ENCODE data around the gene ALG12. TPM values are rescaled to one million over a fixed set of nuclear protein-coding genes. Genes with fewer than 3 reads are reported as not detected.

ALG12 gene
- total and polyA plus RNA-seq, 2 donors (not counting 1 experiment from before 2014, with no cell fraction given), result 15.2 to 16.6 TPM

- peaks cover 31% of the 10 kb centered on the region for H4K20me1 ChIP-seq (ENCODE audit: control insufficient read depth, insufficient read depth, low read length, poor library complexity, severe bottlenecking)
- POLR2A ChIA-PET, result interaction anchor here (1.0 kb wide), 1 partner anchor 88 kb away, joined by 3 read pairs; no protein-coding TSS in a partner anchor
- H3K9ac ChIP-seq (ENCODE audit: low read length), result no peak overlapping the region
- H3K4me2 ChIP-seq (replicated peaks; ENCODE audit: low read depth, low read length, poor library complexity, severe bottlenecking), result no peak overlapping the region
- peaks cover 55% of the 10 kb centered on the region for H3K79me2 ChIP-seq (ENCODE audit: control insufficient read depth, insufficient read depth, low read length)
- intact Hi-C loops (cut with micrococcal nuclease), result no loop called here
- H3K27ac ChIP-seq (ENCODE audit: low read length in 2 of 2), result no peak overlapping the region
- H3K4me1 ChIP-seq (ENCODE audit: control insufficient read depth in 2 of 2, insufficient read depth in 2 of 2, low read length in 2 of 2), result peaks cover 16 to 18% of the 10 kb centered on the region in 2 donors
- 95% methylated on average over 8 of the region's 12 CpGs for WGBS (ENCODE audit: insufficient coverage)
- peaks cover 0 to 27% of the 10 kb centered on the region in 2 experiments for H3K36me3 ChIP-seq (replicated peaks in 1 of 2; ENCODE audit: control extremely low read depth in 1 of 2, control insufficient read depth in 1 of 2, extremely low read depth in 1 of 2, insufficient read depth in 2 of 2, low read length in 1 of 2)
- TF ChIP-seq EZH2 (IDR thresholded peaks at IDR 0.05; ENCODE audit: borderline replicate concordance, insufficient read depth, low read depth, low read length, poor library complexity, severe bottlenecking) (no peak), CTCF (IDR thresholded peaks at IDR 0.05) (no peak)
- no peaks in the 10 kb centered on the region for H3K9me3 Mint-ChIP-seq (ENCODE audit: insufficient read depth)
- no peak overlapping the region for H2AFZ ChIP-seq (ENCODE audit: insufficient read depth, low read depth, low read length, poor library complexity, severe bottlenecking)
- DNase-seq (no peak), ATAC-seq (ENCODE audit: low read depth) (no peak)
- H3K4me3 ChIP-seq (ENCODE audit: control extremely low read depth in 1 of 5, extremely low read depth in 1 of 5, insufficient read depth in 1 of 5, low read depth in 2 of 5, low read length in 4 of 5), result no peak overlapping the region
- H3K4me3 Mint-ChIP-seq, result no peak overlapping the region
- peaks cover 7% of the 10 kb centered on the region for H3K4me1 Mint-ChIP-seq
- H3K27me3 Mint-ChIP-seq, result no peaks in the 10 kb centered on the region
- no peaks in the 10 kb centered on the region for H3K27me3 ChIP-seq (replicated peaks in 1 of 4; ENCODE audit: control extremely low read depth in 1 of 4, control insufficient read depth in 3 of 4, insufficient read depth in 4 of 4, low read length in 3 of 4)
- CTCF ChIA-PET, result interaction anchor here (1.0 kb wide), 1 partner anchor 116 kb away, joined by 4 read pairs; no protein-coding TSS in a partner anchor
- H3K9me3 ChIP-seq (ENCODE audit: control extremely low read depth in 1 of 3, control insufficient read depth in 2 of 3, insufficient read depth in 1 of 3, low read length in 2 of 3), result no peaks in the 10 kb centered on the region
- H3K27ac Mint-ChIP-seq, result no peak overlapping the region
Measured at GRCh38 chr22:49914256-49914655, 4.0 kb downstream of the ALG12 start.

- Mint-ChIP-seq H3K4me1 (peaks cover 7% of the 10 kb centered on the region), H3K4me3 (no peak overlapping the region), H3K27me3 (no peaks in the 10 kb centered on the region), H3K27ac (no peak overlapping the region), H3K9me3 (ENCODE audit: insufficient read depth) (no peaks in the 10 kb centered on the region)
- no peak overlapping the region for H3K27ac ChIP-seq (ENCODE audit: low read length in 2 of 2)
- no peaks in the 10 kb centered on the region for H3K9me3 ChIP-seq (ENCODE audit: control extremely low read depth in 1 of 3, control insufficient read depth in 2 of 3, insufficient read depth in 1 of 3, low read length in 2 of 3)
- TF ChIP-seq EZH2 (IDR thresholded peaks at IDR 0.05; ENCODE audit: borderline replicate concordance, insufficient read depth, low read depth, low read length, poor library complexity, severe bottlenecking) (no peak), CTCF (IDR thresholded peaks at IDR 0.05) (no peak)
- no peak overlapping the region for H2AFZ ChIP-seq (ENCODE audit: insufficient read depth, low read depth, low read length, poor library complexity, severe bottlenecking)
- POLR2A ChIA-PET, result no interaction called here
- no peaks in the 10 kb centered on the region for H3K27me3 ChIP-seq (replicated peaks in 1 of 4; ENCODE audit: control extremely low read depth in 1 of 4, control insufficient read depth in 3 of 4, insufficient read depth in 4 of 4, low read length in 3 of 4)
- H3K4me3 ChIP-seq (ENCODE audit: control extremely low read depth in 1 of 5, extremely low read depth in 1 of 5, insufficient read depth in 1 of 5, low read depth in 2 of 5, low read length in 4 of 5), result no peak overlapping the region
- H4K20me1 ChIP-seq (ENCODE audit: control insufficient read depth, insufficient read depth, low read length, poor library complexity, severe bottlenecking), result peaks cover 26% of the 10 kb centered on the region
- WGBS (ENCODE audit: insufficient coverage), result 98% methylated on average over 14 of the region's 14 CpGs
- no peak overlapping the region for H3K4me2 ChIP-seq (replicated peaks; ENCODE audit: low read depth, low read length, poor library complexity, severe bottlenecking)
- DNase-seq (no peak), ATAC-seq (ENCODE audit: low read depth) (no peak)
- H3K36me3 ChIP-seq (replicated peaks in 1 of 2; ENCODE audit: control extremely low read depth in 1 of 2, control insufficient read depth in 1 of 2, extremely low read depth in 1 of 2, insufficient read depth in 2 of 2, low read length in 1 of 2), result peaks cover 0 to 30% of the 10 kb centered on the region in 2 experiments
- H3K79me2 ChIP-seq (ENCODE audit: control insufficient read depth, insufficient read depth, low read length), result peaks cover 57% of the 10 kb centered on the region
- intact Hi-C loops (cut with micrococcal nuclease), result no loop called here
- H3K4me1 ChIP-seq (ENCODE audit: control insufficient read depth in 2 of 2, insufficient read depth in 2 of 2, low read length in 2 of 2), result peaks cover 11 to 12% of the 10 kb centered on the region in 2 donors
- CTCF ChIA-PET, result no interaction called here
- no peak overlapping the region for H3K9ac ChIP-seq (ENCODE audit: low read length)
Measured at GRCh38 chr22:49913446-49913845, 4.8 kb downstream of the ALG12 start.

All from B cell (primary cell).